Hematopoietic multipotent progenitor cell treated with erythropoietin and hydrocortisone succinate and interleukin-3 and kit ligand, for 6 days (in vitro differentiated cells): Measurements from ENCODE around the gene TCN1.
"Not testable (repeated sequence)": the region's sequence is repeated elsewhere in the genome, so short reads cannot be mapped to it uniquely, and the experiment has no call there.

ENCODE experiments used
- DNase-seq: peaks from one replicate; pipeline ENCODE4 v3.0.0-alpha.2; 2015

TCN1 gene

GRCh38 chr11:59854871-59855270 lies 11.4 kb downstream of the TCN1 start:
- peak; percentile 18 for DNase-seq

- DNase-seq, result not testable (repeated sequence)
Observed at GRCh38 chr11:59851416-59851815, 14.9 kb downstream of the TCN1 start.

GRCh38 chr11:59849551-59849950 lies 16.7 kb downstream of the TCN1 start:
- not testable (repeated sequence) for DNase-seq

- DNase-seq, result no peak
Observed at GRCh38 chr11:59849129-59849528, 17.2 kb downstream of the TCN1 start.

DNA sequence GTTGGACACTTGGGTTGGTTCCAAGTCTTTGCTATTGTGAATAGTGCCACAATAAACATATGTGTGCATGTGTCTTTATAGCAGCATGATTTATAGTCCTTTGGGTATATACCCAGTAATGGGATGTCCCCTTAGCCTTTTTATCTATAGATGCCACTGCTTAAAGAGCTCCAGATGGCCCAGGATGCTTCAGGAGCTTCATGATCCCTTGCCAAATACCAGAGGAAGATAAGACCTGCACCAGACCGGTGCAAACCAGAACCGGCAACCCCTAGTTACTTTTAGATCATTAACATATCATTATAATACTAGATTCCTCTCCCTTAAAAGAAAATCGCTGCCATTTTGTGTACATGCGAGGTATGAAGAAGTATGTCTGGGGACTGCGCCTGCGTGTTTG lies 17.8 kb downstream of the TCN1 start:
- peak; percentile 21 for DNase-seq

- no peak for DNase-seq
Observed at GRCh38 chr11:59847626-59848025, 18.7 kb downstream of the TCN1 start.

DNA sequence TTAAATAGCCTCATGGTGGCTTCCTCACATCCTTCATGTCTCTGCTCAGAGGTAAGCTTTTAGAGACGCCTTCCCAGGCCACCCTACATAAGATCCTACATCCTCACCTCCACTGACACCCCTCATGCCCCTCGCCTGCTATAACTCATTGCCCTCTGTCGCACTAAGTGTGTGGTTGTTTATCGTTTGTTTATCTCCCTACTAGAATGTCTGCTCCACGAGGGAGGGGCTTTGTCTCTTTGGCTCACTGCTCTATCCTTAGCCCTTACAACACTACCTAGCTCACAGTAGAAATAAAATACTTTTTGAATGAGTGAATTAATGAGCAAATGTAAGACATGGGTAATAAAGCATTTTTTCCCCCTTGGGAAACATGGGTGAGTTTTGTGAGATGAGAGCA lies 19.7 kb downstream of the TCN1 start:
- DNase-seq, result no peak

DNA sequence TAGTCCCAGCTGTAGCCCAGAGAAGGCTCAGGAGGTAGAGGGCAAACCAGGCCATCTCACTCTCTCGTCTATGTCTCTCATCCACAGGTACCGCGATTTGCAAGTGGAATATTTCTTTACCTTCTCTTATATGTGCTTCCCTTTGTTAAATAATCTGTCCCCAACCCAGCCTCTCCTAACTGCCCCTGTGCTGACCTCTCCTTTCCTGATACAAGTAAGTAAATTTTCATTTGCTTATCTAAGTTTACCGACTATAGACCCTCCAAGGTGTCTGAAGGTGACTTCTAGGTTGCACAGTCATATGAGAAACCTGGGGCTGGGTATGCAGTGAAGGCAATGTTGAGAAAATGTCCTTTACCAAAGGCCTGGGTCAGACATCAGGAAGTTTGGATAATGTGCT lies 20.9 kb downstream of the TCN1 start, which contains the start of gene CBLIF:
Gene CBLIF, minus strand, starts transcription at position 101 of the 400 bp plus-strand sequence. Its CDS starts 46 bp downstream, at position 55.
- DNase-seq, result no peak

DNA sequence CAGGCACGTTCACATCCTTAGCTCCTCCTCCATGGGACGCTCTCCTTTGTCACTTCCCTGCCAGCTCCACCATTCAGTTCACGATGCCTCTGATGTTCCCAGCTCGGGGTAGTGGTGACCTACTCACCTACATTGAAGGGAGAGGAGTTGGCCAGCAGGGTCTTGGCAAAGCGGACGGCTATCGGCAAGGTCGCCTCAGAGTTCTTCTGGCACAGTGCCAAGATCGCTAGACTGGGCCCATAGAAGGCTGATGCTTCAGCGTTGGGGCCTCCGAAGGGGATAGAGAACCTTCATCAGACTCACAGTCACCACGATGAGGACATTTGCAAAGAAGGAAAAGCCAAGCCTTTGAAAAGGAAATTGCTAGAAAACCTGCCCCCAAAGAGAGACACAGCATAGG lies 24.0 kb downstream of the TCN1 start:
- no peak for DNase-seq

GRCh38 chr11:59841514-59841913 lies 24.8 kb downstream of the TCN1 start:
- no peak for DNase-seq

GRCh38 chr11:59839615-59840014 lies 26.7 kb downstream of the TCN1 start:
- DNase-seq, result no peak

GRCh38 chr11:59833602-59834001 lies 32.7 kb downstream of the TCN1 start:
- DNase-seq, result no peak

DNA sequence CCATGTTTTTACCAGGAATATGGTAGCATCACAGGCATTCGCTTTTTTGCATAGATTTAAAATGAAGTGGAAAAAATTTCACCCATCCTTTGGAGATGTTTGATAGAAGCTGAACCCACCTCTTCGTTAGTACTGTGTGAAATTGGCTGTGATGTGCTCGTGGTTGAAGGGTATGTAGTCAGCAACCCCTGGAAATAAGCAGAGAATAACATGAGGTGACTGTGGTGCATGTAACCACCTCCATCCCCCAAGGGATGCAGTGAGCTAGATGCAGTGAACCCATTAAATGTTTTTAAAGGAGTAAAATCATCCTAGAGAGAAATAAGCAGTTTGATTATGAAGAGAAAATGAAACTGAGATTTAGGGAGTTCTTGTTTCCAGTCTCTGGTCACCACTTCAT lies 36.9 kb downstream of the TCN1 start:
- DNase-seq, result no peak

- peak; percentile 95 for DNase-seq
Observed at GRCh38 chr11:59822989-59823566, 43.2 kb downstream of the TCN1 start.

DNA sequence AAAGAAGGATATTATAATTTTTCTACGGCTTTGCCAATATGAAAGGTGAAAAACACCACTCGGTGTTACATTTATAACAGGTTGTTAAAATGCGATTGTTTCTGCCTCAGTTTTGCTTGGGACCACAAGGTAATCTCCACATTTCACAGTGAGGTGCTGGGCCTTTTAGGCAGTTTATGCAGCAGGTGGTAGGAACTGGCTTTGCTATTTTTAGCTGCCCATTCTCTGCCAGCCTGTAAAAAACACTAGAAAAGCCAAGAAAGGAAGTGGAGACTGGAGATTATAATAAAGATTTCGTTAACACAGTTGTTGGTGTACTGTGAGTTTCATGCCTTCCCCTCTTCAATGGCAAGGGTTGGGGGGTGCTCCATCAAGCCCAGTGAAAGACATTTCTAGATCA lies 47.7 kb downstream of the TCN1 start:
- DNase-seq, result peak; percentile 50

- not testable (repeated sequence) for DNase-seq
Observed at GRCh38 chr11:59816434-59816833, 49.9 kb downstream of the TCN1 start.

GRCh38 chr11:59815754-59816153 lies 50.5 kb downstream of the TCN1 start:
- no peak for DNase-seq

- DNase-seq, result peak; percentile 27
Observed at GRCh38 chr11:59814021-59814420, 52.3 kb downstream of the TCN1 start.

- no peak for DNase-seq
Observed at GRCh38 chr11:59813364-59813763, 52.9 kb downstream of the TCN1 start.

DNA sequence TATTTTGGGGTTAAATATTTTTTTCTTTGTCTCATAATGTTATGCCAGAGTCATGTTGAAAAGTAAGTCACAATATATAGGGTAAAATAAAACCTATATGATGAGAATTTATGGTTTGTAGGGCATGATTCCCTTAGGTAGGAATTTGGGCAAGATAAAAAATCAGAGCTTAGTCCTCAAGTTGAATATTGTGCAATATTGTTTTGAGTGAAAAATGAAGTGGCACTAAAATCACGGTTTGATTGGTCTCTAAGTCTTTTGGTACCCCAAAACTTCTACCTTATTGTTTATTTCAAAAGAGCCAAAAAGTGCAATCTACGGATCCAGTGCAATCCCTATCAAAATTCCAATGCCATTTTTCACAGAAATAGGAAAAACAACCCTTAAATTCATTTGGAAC lies 54.1 kb downstream of the TCN1 start:
- DNase-seq, result no peak

DNA sequence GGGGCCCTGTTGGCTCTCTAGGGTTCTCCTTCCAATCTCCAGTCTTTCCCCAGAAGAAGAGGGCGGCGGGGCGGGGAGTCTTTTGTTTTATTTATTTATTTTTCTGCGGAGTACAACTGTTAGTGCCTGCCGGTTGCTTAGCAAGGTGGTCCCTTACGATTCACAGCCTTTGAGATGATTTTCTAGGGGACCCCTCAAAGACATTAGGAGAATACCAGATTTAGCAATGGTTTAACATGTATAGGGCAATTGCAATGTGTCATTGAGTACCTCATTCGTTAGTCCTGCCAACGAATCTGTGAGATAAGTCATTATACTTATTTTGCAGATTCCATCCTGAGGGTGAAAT lies 55.4 kb downstream of the TCN1 start:
- DNase-seq, result no peak

- DNase-seq, result peak; percentile 96
Observed at GRCh38 chr11:59810189-59810910, 55.9 kb downstream of the TCN1 start, which contains the start of gene MRPL16. TSS of gene MRPL16 (minus strand) at chr11:59810778. CDS start at chr11:59810658, 120 bp downstream.

GRCh38 chr11:59807047-59807610 lies 59.2 kb downstream of the TCN1 start:
- no peak for DNase-seq

DNA sequence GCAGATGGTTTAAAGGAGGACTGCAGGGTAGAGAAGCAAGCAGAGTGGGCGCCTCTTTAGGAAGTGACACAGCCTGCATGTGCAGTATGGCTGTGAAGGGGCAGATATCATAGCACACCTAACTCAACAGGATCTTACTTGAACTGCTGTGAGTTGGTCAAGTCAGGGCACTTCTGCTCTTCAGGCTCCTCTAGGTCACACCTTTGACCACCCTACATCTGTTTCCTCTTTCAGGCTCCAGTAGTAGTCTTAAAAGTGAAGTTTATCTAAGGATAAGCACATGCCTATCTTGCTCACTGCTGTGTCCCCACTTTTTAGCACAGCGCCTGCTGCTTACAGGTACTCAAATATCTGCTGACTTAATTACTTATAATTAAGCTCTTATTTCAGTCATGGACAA lies 62.2 kb downstream of the TCN1 start:
- no peak for DNase-seq
